Mammary epithelial cell (primary cell): ENCODE results near the gene TSPAN9.

Experiments used
- CTCF ChIP-seq, 2 donors: IDR thresholded peaks in 1 of 2; conservative IDR thresholded peaks in 1 of 2; 2 replicates each; pipeline ENCODE4 v1.5.1; 2011 to 2012; ENCODE audit warnings: inconsistent platforms in 2 of 2, low read length in 2 of 2, mild to moderate bottlenecking in 2 of 2, control low read depth in 1 of 2, low read depth in 1 of 2; ENCODE audit not compliant: insufficient read depth in 1 of 2; ENCODE audit errors: extremely low read depth in 1 of 2
- EZH2 ChIP-seq: IDR thresholded peaks from 2 replicates; pipeline ENCODE4 v1.6.1; 2012; ENCODE audit warnings: low read length, inconsistent platforms, borderline replicate concordance

- TF ChIP-seq EZH2 (no peak), CTCF (conservative IDR thresholded peaks at IDR 0.05 in 1 of 2, IDR thresholded peaks at IDR 0.05 in 1 of 2; ENCODE audit: extremely low read depth in 1 of 2, insufficient read depth in 1 of 2, low read depth in 1 of 2, low read length in 2 of 2) (no peak)
Observed at GRCh38 chr12:3103806-3104205, 26.6 kb downstream of the TSPAN9 start.
